SK-N-SH treated with all-trans-retinoic acid at 6 μM for 48 hours (cell line): ENCODE results near the gene IL1RN.

Experiments
- ATAC-seq: fragments of 200-7000 bp; cut with Tn5 transposase; 3 replicates; pipeline ENCODE4 v1.9.1; 2020; ENCODE audit warnings: mild to moderate bottlenecking, moderate library complexity
- ARNTL ChIP-seq: fragments of 450-650 bp; formaldehyde crosslinking; IDR thresholded peaks from 2 replicates; pipeline ENCODE4 v1.5.0; 2020; ENCODE audit warnings: low read depth, mild to moderate bottlenecking, moderate library complexity, borderline replicate concordance
- BACH2 ChIP-seq: fragments of 250-450 bp; sonication (Bioruptor Pico); IDR thresholded peaks from 2 replicates; pipeline ENCODE4 v1.9.0; 2021; ENCODE audit warnings: mild to moderate bottlenecking, borderline replicate concordance
- CSDC2 ChIP-seq: fragments of 250-450 bp; sonication (Bioruptor Pico); IDR thresholded peaks from 2 replicates; pipeline ENCODE4 v1.5.0; 2020; ENCODE audit warnings: mild to moderate bottlenecking, moderate library complexity
- ESRRG ChIP-seq: fragments of 250-450 bp; sonication (Bioruptor Pico); IDR thresholded peaks from 2 replicates; pipeline ENCODE4 v1.6.1; 2021; ENCODE audit warnings: mild to moderate bottlenecking
- GLIS3 ChIP-seq: fragments of 250-450 bp; sonication (Bioruptor Pico); IDR thresholded peaks from 2 replicates; pipeline ENCODE4 v1.5.0; 2020; ENCODE audit warnings: mild to moderate bottlenecking, moderate library complexity
- ISL1 ChIP-seq: fragments of 250-450 bp; sonication (Bioruptor Pico); IDR thresholded peaks from 2 replicates; pipeline ENCODE4 v2.1.2; 2022; ENCODE audit warnings: mild to moderate bottlenecking, moderate library complexity
- OSR1 ChIP-seq: fragments of 250-450 bp; sonication (Bioruptor Pico); IDR thresholded peaks from 2 replicates; pipeline ENCODE4 v1.8.0; 2022; ENCODE audit warnings: moderate library complexity, mild to moderate bottlenecking, inconsistent platforms
- PPARA ChIP-seq: fragments of 250-450 bp; sonication (Bioruptor Pico); IDR thresholded peaks from 2 replicates; pipeline ENCODE4 v1.5.0; 2020; ENCODE audit warnings: mild to moderate bottlenecking, borderline replicate concordance
- SNAI2 ChIP-seq: fragments of 250-450 bp; sonication (Bioruptor Pico); IDR thresholded peaks from 2 replicates; pipeline ENCODE4 v1.5.0; 2020; ENCODE audit warnings: mild to moderate bottlenecking, moderate library complexity
- TCF4 ChIP-seq: fragments of 250-450 bp; sonication (Bioruptor Pico); IDR thresholded peaks from 2 replicates; pipeline ENCODE4 v1.8.0; 2021; ENCODE audit warnings: mild to moderate bottlenecking, moderate library complexity, borderline replicate concordance
- TOX ChIP-seq: fragments of 250-450 bp; sonication (Bioruptor Pico); IDR thresholded peaks from 2 replicates; pipeline ENCODE4 v1.8.0; 2021; ENCODE audit warnings: mild to moderate bottlenecking, moderate library complexity, borderline replicate concordance
- ZFP3 ChIP-seq: fragments of 250-450 bp; sonication (Bioruptor Pico); IDR thresholded peaks from 2 replicates; pipeline ENCODE4 v1.5.0; 2020; ENCODE audit warnings: mild to moderate bottlenecking, moderate library complexity
- ZFP30 ChIP-seq: fragments of 450-650 bp; formaldehyde crosslinking; IDR thresholded peaks from 2 replicates; pipeline ENCODE4 v1.5.0; 2022; ENCODE audit warnings: mild to moderate bottlenecking, moderate library complexity
- ZNF565 ChIP-seq: fragments of 450-650 bp; formaldehyde crosslinking; conservative IDR thresholded peaks from 2 replicates; pipeline ENCODE4 v1.5.0; 2020; ENCODE audit warnings: low read depth, mild to moderate bottlenecking, moderate library complexity
- ZNF70 ChIP-seq: fragments of 450-650 bp; formaldehyde crosslinking; IDR thresholded peaks from 2 replicates; pipeline ENCODE4 v1.5.0; 2020; ENCODE audit warnings: mild to moderate bottlenecking, moderate library complexity
- ZNF8 ChIP-seq: fragments of 450-650 bp; formaldehyde crosslinking; IDR thresholded peaks from 2 replicates; pipeline ENCODE4 v1.5.0; 2020; ENCODE audit warnings: mild to moderate bottlenecking, moderate library complexity
- TF ChIP-seq, protein P1 (sequence below): fragments of 250-450 bp; sonication (Bioruptor Pico); IDR thresholded peaks from 2 replicates; pipeline ENCODE4 v1.8.0; 2020; ENCODE audit warnings: mild to moderate bottlenecking, moderate library complexity, borderline replicate concordance
- TF ChIP-seq, protein P2 (sequence below): fragments of 250-450 bp; sonication (Bioruptor Pico); IDR thresholded peaks from 2 replicates; pipeline ENCODE4 v1.5.0; 2020; ENCODE audit warnings: mild to moderate bottlenecking, moderate library complexity
- TF ChIP-seq, protein P3 (sequence below): fragments of 250-450 bp; sonication (Bioruptor Pico); IDR thresholded peaks from 2 replicates; pipeline ENCODE4 v1.5.1; 2021; ENCODE audit warnings: mild to moderate bottlenecking, moderate library complexity
- TF ChIP-seq, protein P4 (sequence below): fragments of 250-450 bp; sonication (Bioruptor Pico); IDR thresholded peaks from 2 replicates; pipeline ENCODE4 v1.8.0; 2021; ENCODE audit warnings: low read depth, mild to moderate bottlenecking, moderate library complexity, borderline replicate concordance
- TF ChIP-seq, protein P5 (sequence below): fragments of 250-450 bp; sonication (Bioruptor Pico); IDR thresholded peaks from 2 replicates; pipeline ENCODE4 v1.5.1; 2020; ENCODE audit warnings: low read depth, mild to moderate bottlenecking, moderate library complexity

IL1RN gene

DNA sequence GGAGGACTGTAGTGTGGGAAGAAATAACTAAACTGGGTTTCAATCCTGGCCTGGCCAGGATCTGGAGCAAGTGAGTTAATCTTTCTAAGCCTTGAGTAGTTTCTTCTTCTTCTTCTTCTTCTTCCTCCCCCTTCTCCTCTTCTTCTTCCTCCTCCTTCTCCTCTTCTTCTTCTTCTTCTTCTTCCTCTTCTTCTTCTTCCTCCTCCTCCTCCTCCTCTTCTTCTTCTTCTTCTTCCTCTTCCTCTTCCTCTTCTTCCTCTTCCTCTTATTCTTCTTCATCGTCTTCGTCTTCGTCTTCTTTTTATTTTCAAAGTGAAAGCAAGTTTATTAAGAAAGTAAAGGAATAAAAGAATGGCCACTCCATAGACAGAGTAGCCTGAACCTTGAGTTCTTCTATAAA lies 6.5 kb upstream of the IL1RN start:
- TF ChIP-seq TCF4 (CRISPR knock-in tag), result no peak
- TF ChIP-seq ESRRG (CRISPR knock-in tag), result no peak
- TF ChIP-seq ZFP3 (CRISPR knock-in tag), result no peak
- no peak for TF ChIP-seq ISL1 (CRISPR knock-in tag)
- no peak for TF ChIP-seq TOX (CRISPR knock-in tag)
- TF ChIP-seq, protein P1, sequence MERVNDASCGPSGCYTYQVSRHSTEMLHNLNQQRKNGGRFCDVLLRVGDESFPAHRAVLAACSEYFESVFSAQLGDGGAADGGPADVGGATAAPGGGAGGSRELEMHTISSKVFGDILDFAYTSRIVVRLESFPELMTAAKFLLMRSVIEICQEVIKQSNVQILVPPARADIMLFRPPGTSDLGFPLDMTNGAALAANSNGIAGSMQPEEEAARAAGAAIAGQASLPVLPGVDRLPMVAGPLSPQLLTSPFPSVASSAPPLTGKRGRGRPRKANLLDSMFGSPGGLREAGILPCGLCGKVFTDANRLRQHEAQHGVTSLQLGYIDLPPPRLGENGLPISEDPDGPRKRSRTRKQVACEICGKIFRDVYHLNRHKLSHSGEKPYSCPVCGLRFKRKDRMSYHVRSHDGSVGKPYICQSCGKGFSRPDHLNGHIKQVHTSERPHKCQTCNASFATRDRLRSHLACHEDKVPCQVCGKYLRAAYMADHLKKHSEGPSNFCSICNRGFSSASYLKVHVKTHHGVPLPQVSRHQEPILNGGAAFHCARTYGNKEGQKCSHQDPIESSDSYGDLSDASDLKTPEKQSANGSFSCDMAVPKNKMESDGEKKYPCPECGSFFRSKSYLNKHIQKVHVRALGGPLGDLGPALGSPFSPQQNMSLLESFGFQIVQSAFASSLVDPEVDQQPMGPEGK (CRISPR knock-in tag), result no peak
- no peak for TF ChIP-seq ZNF70
- no peak for TF ChIP-seq SNAI2 (CRISPR knock-in tag)
- TF ChIP-seq ZNF8, result no peak
- TF ChIP-seq, protein P2, sequence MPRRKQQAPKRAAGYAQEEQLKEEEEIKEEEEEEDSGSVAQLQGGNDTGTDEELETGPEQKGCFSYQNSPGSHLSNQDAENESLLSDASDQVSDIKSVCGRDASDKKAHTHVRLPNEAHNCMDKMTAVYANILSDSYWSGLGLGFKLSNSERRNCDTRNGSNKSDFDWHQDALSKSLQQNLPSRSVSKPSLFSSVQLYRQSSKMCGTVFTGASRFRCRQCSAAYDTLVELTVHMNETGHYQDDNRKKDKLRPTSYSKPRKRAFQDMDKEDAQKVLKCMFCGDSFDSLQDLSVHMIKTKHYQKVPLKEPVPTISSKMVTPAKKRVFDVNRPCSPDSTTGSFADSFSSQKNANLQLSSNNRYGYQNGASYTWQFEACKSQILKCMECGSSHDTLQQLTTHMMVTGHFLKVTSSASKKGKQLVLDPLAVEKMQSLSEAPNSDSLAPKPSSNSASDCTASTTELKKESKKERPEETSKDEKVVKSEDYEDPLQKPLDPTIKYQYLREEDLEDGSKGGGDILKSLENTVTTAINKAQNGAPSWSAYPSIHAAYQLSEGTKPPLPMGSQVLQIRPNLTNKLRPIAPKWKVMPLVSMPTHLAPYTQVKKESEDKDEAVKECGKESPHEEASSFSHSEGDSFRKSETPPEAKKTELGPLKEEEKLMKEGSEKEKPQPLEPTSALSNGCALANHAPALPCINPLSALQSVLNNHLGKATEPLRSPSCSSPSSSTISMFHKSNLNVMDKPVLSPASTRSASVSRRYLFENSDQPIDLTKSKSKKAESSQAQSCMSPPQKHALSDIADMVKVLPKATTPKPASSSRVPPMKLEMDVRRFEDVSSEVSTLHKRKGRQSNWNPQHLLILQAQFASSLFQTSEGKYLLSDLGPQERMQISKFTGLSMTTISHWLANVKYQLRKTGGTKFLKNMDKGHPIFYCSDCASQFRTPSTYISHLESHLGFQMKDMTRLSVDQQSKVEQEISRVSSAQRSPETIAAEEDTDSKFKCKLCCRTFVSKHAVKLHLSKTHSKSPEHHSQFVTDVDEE (CRISPR knock-in tag), result no peak
- TF ChIP-seq PPARA (CRISPR knock-in tag), result no peak
- TF ChIP-seq ZFP30 (CRISPR knock-in tag), result no peak
- TF ChIP-seq OSR1 (CRISPR knock-in tag), result no peak
- no peak for ATAC-seq

DNA sequence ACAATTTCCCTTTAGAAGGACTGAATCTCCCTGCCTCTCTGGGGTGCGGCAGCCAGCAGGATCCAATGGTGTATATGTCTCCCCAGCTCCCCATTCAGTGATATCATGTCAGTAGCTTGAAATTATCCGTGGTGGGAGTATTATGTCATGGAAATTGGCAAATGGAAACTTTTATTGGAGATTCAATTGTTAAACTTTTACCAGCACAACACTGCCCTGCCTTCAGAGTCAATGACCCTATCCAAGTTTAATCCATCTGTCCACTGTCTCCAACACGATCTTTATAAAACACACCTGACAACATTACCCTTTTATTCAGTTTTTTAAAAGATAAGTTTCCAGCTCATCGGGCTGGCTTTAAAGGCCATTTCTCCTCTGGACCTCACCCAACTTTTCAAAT lies 5.0 kb upstream of the IL1RN start:
- TF ChIP-seq PPARA (CRISPR knock-in tag) (no peak), OSR1 (CRISPR knock-in tag) (no peak), ZFP30 (CRISPR knock-in tag) (no peak), TCF4 (CRISPR knock-in tag) (no peak), TOX (CRISPR knock-in tag) (no peak), SNAI2 (CRISPR knock-in tag) (no peak), ESRRG (CRISPR knock-in tag) (no peak), ZNF8 (no peak), BACH2 (CRISPR knock-in tag) (no peak), ISL1 (CRISPR knock-in tag) (no peak), GLIS3 (no peak), ZFP3 (CRISPR knock-in tag) (no peak), CSDC2 (CRISPR knock-in tag) (no peak)
- TF ChIP-seq, protein P3, sequence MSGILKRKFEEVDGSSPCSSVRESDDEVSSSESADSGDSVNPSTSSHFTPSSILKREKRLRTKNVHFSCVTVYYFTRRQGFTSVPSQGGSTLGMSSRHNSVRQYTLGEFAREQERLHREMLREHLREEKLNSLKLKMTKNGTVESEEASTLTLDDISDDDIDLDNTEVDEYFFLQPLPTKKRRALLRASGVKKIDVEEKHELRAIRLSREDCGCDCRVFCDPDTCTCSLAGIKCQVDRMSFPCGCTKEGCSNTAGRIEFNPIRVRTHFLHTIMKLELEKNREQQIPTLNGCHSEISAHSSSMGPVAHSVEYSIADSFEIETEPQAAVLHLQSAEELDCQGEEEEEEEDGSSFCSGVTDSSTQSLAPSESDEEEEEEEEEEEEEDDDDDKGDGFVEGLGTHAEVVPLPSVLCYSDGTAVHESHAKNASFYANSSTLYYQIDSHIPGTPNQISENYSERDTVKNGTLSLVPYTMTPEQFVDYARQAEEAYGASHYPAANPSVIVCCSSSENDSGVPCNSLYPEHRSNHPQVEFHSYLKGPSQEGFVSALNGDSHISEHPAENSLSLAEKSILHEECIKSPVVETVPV (CRISPR knock-in tag), result no peak
- TF ChIP-seq, protein P4, sequence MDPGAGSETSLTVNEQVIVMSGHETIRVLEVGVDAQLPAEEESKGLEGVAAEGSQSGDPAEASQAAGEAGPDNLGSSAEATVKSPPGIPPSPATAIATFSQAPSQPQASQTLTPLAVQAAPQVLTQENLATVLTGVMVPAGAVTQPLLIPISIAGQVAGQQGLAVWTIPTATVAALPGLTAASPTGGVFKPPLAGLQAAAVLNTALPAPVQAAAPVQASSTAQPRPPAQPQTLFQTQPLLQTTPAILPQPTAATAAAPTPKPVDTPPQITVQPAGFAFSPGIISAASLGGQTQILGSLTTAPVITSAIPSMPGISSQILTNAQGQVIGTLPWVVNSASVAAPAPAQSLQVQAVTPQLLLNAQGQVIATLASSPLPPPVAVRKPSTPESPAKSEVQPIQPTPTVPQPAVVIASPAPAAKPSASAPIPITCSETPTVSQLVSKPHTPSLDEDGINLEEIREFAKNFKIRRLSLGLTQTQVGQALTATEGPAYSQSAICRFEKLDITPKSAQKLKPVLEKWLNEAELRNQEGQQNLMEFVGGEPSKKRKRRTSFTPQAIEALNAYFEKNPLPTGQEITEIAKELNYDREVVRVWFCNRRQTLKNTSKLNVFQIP (CRISPR knock-in tag), result no peak
- TF ChIP-seq, protein P5, sequence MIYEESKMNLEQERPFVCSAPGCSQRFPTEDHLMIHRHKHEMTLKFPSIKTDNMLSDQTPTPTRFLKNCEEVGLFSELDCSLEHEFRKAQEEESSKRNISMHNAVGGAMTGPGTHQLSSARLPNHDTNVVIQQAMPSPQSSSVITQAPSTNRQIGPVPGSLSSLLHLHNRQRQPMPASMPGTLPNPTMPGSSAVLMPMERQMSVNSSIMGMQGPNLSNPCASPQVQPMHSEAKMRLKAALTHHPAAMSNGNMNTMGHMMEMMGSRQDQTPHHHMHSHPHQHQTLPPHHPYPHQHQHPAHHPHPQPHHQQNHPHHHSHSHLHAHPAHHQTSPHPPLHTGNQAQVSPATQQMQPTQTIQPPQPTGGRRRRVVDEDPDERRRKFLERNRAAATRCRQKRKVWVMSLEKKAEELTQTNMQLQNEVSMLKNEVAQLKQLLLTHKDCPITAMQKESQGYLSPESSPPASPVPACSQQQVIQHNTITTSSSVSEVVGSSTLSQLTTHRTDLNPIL (CRISPR knock-in tag), result no peak
- ATAC-seq, result no peak

DNA sequence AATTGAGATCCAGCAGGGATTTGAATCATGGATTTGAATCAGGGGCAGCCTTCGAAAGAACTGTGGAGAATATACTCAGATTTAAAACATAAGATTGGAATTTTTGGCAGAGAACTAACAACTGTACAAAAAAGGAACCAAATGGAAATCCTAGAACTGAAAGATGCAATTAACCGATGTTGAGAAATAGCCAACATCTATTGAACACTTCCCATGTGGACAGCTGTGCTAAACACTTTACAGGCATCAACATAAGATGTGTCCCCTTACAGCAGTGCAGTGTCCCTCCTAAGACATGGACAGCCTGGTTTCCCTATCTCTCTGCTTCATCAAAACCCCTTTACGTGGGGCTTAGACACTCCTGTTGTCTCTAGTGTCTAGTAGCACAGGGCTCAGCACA lies 3.7 kb upstream of the IL1RN start:
- TF ChIP-seq ZFP3 (CRISPR knock-in tag), result no peak
- no peak for TF ChIP-seq ZNF565 (CRISPR knock-in tag)
- TF ChIP-seq TCF4 (CRISPR knock-in tag), result no peak
- no peak for TF ChIP-seq ARNTL (CRISPR knock-in tag)
- no peak for TF ChIP-seq CSDC2 (CRISPR knock-in tag)
- TF ChIP-seq BACH2 (CRISPR knock-in tag), result no peak
- TF ChIP-seq, protein P4 (CRISPR knock-in tag), result no peak
- no peak for TF ChIP-seq OSR1 (CRISPR knock-in tag)
- no peak for TF ChIP-seq TOX (CRISPR knock-in tag)
- no peak for TF ChIP-seq SNAI2 (CRISPR knock-in tag)
- TF ChIP-seq ZNF70, result no peak
- no peak for ATAC-seq
